ENCODE measurements around the gene FAM120B.

- TF ChIP-seq CTCF (IDR thresholded peaks at IDR 0.05) (no peak), POLR2A (IDR thresholded peaks at IDR 0.05) (no peak)
These were observed 133.9 kb downstream of the FAM120B start for GRCh38 chr6:170440437-170440836.

All from breast epithelium (tissue), 3 donors.